Activated CD4-positive, alpha-beta T cell treated with anti-CD3 and anti-CD28 coated beads, Interleukin-2, amount 50 U/mL, for 24 hours (primary cell): ENCODE data around the gene EXT2.

ENCODE experiments used
- DNase-seq, 2 donors: peaks; one replicate each; pipeline ENCODE4 v3.0.0-alpha.2; 2020; ENCODE audit warnings: low read depth in 1 of 2, low spot score in 1 of 2

Gene EXT2

GRCh38 chr11:44286268-44286880 lies 190.9 kb downstream of the EXT2 start:
- peak; percentile 30 to 53 for DNase-seq

- no peak for DNase-seq
These were observed 191.4 kb downstream of the EXT2 start for GRCh38 chr11:44286911-44287310.

- no peak for DNase-seq
These were observed 192.7 kb downstream of the EXT2 start for GRCh38 chr11:44288133-44288526.

- DNase-seq, result no peak
These were observed 194.7 kb downstream of the EXT2 start for GRCh38 chr11:44290208-44290607.
